SU-DHL-6 (cell line): ENCODE measurements around the gene TACR1.

Experiments used
- H2AFZ ChIP-seq: fragments of 200-600 bp; sonication (generic); 2 replicates; pipeline ENCODE4 v1.6.1; 2014; ENCODE audit warnings: low read depth, mild to moderate bottlenecking, moderate library complexity, mixed read lengths, antibody characterized with exemption, low read length; ENCODE audit not compliant: severe bottlenecking
- H3F3A ChIP-seq: fragments of 200-600 bp; shearing (Covaris generic); 2 replicates; pipeline ENCODE4 v1.6.0; 2016; ENCODE audit warnings: antibody characterized with exemption, mild to moderate bottlenecking; ENCODE audit not compliant: insufficient read depth
- H3K27ac ChIP-seq: fragments of 200-600 bp; sonication (generic); 2 replicates; pipeline ENCODE4 v1.5.1; 2016; ENCODE audit warnings: low read depth, mild to moderate bottlenecking, low read length, moderate library complexity, mixed read lengths
- H3K27me3 ChIP-seq: fragments of 200-600 bp; sonication (generic), shearing (Covaris generic); 2 replicates; pipeline ENCODE4 v1.6.0; 2014; ENCODE audit warnings: mild to moderate bottlenecking, low read length
- H3K36me3 ChIP-seq: fragments of 200-600 bp; sonication (generic); 2 replicates; pipeline ENCODE4 v1.6.1; 2014; ENCODE audit warnings: mild to moderate bottlenecking, low read length, mixed read lengths
- H3K4me2 ChIP-seq: fragments of 300-600, 200-600 bp; shearing (Covaris generic), sonication (generic); 2 replicates; pipeline ENCODE4 v1.6.0; 2014; ENCODE audit warnings: low read length, low read depth, mild to moderate bottlenecking; ENCODE audit not compliant: poor library complexity, severe bottlenecking
- H3K4me3 ChIP-seq: fragments of 200-600 bp; sonication (generic); 2 replicates; pipeline ENCODE4 v1.5.1; 2014; ENCODE audit warnings: antibody characterized with exemption, low read length, mild to moderate bottlenecking, mixed read lengths; ENCODE audit not compliant: insufficient read depth, poor library complexity, severe bottlenecking
- H3K79me2 ChIP-seq: fragments of 200-600 bp; sonication (generic); 2 replicates; pipeline ENCODE4 v1.6.1; 2014; ENCODE audit warnings: mild to moderate bottlenecking, low read length, moderate library complexity; ENCODE audit not compliant: insufficient read depth
- H3K9ac ChIP-seq: fragments of 200-600 bp; sonication (generic); 2 replicates; pipeline ENCODE4 v1.7.0; 2014; ENCODE audit warnings: mild to moderate bottlenecking, low read length
- H3K9me2 ChIP-seq: fragments of 200-600 bp; sonication (generic); replicated peaks from 2 replicates; pipeline ENCODE4 v1.6.1; 2014; ENCODE audit warnings: low read length; ENCODE audit not compliant: insufficient read depth
- H3K9me3 ChIP-seq: fragments of 200-600 bp; sonication (generic); 2 replicates; pipeline ENCODE4 v1.6.1; 2014; ENCODE audit warnings: low read length, mixed read lengths; ENCODE audit not compliant: insufficient read depth
- H4K20me1 ChIP-seq: fragments of 200-600 bp; sonication (generic); 2 replicates; pipeline ENCODE4 v1.6.1; 2014; ENCODE audit warnings: low read depth, mild to moderate bottlenecking, antibody characterized with exemption, low read length, moderate library complexity, mixed read lengths
- CTCF ChIP-seq: fragments of 200-600 bp; sonication (generic); IDR thresholded peaks from one replicate; pipeline ENCODE4 v1.5.1; 2017; ENCODE audit warnings: antibody characterized with exemption, mild to moderate bottlenecking, low read length, moderate library complexity; ENCODE audit not compliant: insufficient read depth, poor library complexity, severe bottlenecking
- EZH2phosphoT487 ChIP-seq: fragments of 200-600 bp; sonication (generic), shearing (Covaris generic); conservative IDR thresholded peaks from 2 replicates; pipeline ENCODE4 v1.6.1; 2018; ENCODE audit warnings: mild to moderate bottlenecking, antibody characterized with exemption, low read length, moderate library complexity, mixed read lengths

The TACR1 gene

GRCh38 chr2:75243219-75243618 is 43.9 kb upstream of the TACR1 start:
- H3K27me3 ChIP-seq = no peaks in the 10 kb centered on the region
- no peak for TF ChIP-seq EZH2phosphoT487
- TF ChIP-seq CTCF = no peak
- no peak overlapping the region for H3K4me3 ChIP-seq
- no peak overlapping the region for H3K4me2 ChIP-seq
- H3F3A ChIP-seq = no peaks in the 10 kb centered on the region
- no peak overlapping the region for H3K27ac ChIP-seq
- H3K79me2 ChIP-seq = no peaks in the 10 kb centered on the region
- no peaks in the 10 kb centered on the region for H3K36me3 ChIP-seq
- H4K20me1 ChIP-seq = no peaks in the 10 kb centered on the region
- no peak overlapping the region for H3K9ac ChIP-seq
- no peak overlapping the region for H2AFZ ChIP-seq
- no peaks in the 10 kb centered on the region for H3K9me3 ChIP-seq
- no peaks in the 10 kb centered on the region for H3K9me2 ChIP-seq

GRCh38 chr2:75241696-75242095 is 42.4 kb upstream of the TACR1 start:
- no peaks in the 10 kb centered on the region for H4K20me1 ChIP-seq
- H3K36me3 ChIP-seq = no peaks in the 10 kb centered on the region
- H3K9ac ChIP-seq = no peak overlapping the region
- TF ChIP-seq EZH2phosphoT487 = no peak
- peak; percentile 44 for TF ChIP-seq CTCF
- no peak overlapping the region for H3K4me3 ChIP-seq
- H3K9me2 ChIP-seq = no peaks in the 10 kb centered on the region
- H3K79me2 ChIP-seq = no peaks in the 10 kb centered on the region
- H3K9me3 ChIP-seq = no peaks in the 10 kb centered on the region
- H3F3A ChIP-seq = no peaks in the 10 kb centered on the region
- H3K27ac ChIP-seq = no peak overlapping the region
- H2AFZ ChIP-seq = no peak overlapping the region
- H3K4me2 ChIP-seq = no peak overlapping the region
- no peaks in the 10 kb centered on the region for H3K27me3 ChIP-seq

GRCh38 chr2:75238670-75239330 is 39.5 kb upstream of the TACR1 start:
- no peaks in the 10 kb centered on the region for H3K9me2 ChIP-seq
- H3K9ac ChIP-seq = no peak overlapping the region
- H4K20me1 ChIP-seq = no peaks in the 10 kb centered on the region
- no peaks in the 10 kb centered on the region for H3K36me3 ChIP-seq
- H3K4me3 ChIP-seq = no peak overlapping the region
- TF ChIP-seq CTCF = no peak
- TF ChIP-seq EZH2phosphoT487 = no peak
- H3K27me3 ChIP-seq = no peaks in the 10 kb centered on the region
- H3K4me2 ChIP-seq = no peak overlapping the region
- H3F3A ChIP-seq = no peaks in the 10 kb centered on the region
- H2AFZ ChIP-seq = no peak overlapping the region
- no peaks in the 10 kb centered on the region for H3K9me3 ChIP-seq
- no peaks in the 10 kb centered on the region for H3K79me2 ChIP-seq
- H3K27ac ChIP-seq = no peak overlapping the region

GRCh38 chr2:75237296-75237695 is 38.0 kb upstream of the TACR1 start:
- no peak overlapping the region for H3K4me2 ChIP-seq
- no peak for TF ChIP-seq CTCF
- TF ChIP-seq EZH2phosphoT487 = no peak
- H3K36me3 ChIP-seq = no peaks in the 10 kb centered on the region
- H3K4me3 ChIP-seq = no peak overlapping the region
- no peaks in the 10 kb centered on the region for H3K9me3 ChIP-seq
- no peak overlapping the region for H3K9ac ChIP-seq
- no peak overlapping the region for H3K27ac ChIP-seq
- H4K20me1 ChIP-seq = no peaks in the 10 kb centered on the region
- H3F3A ChIP-seq = no peaks in the 10 kb centered on the region
- no peak overlapping the region for H2AFZ ChIP-seq
- no peaks in the 10 kb centered on the region for H3K9me2 ChIP-seq
- H3K79me2 ChIP-seq = no peaks in the 10 kb centered on the region
- H3K27me3 ChIP-seq = no peaks in the 10 kb centered on the region
